ENCODE data around the gene ATP6V0C.

The ATP6V0C gene

GRCh38 chr16:2515180-2515851 is 1.6 kb downstream of the ATP6V0C start:
- no peak for DNase-seq (ENCODE audit: insufficient read length, low spot score)
- TF ChIP-seq CTCF (IDR thresholded peaks at IDR 0.05; ENCODE audit: insufficient read depth, missing control alignments) = no peak
- FAIRE-seq = no peak

GRCh38 chr16:2516391-2517240 is 2.9 kb downstream of the ATP6V0C start:
- no peak for TF ChIP-seq CTCF (IDR thresholded peaks at IDR 0.05; ENCODE audit: insufficient read depth, missing control alignments)
- DNase-seq (ENCODE audit: insufficient read length, low spot score) (no peak), FAIRE-seq (no peak)

- no peak for TF ChIP-seq CTCF (IDR thresholded peaks at IDR 0.05; ENCODE audit: insufficient read depth, missing control alignments)
- FAIRE-seq (no peak), DNase-seq (ENCODE audit: insufficient read length, low spot score) (no peak)
Observed at GRCh38 chr16:2517954-2518605, 4.3 kb downstream of the ATP6V0C start.

- FAIRE-seq = no peak
- no peak for TF ChIP-seq CTCF (IDR thresholded peaks at IDR 0.05; ENCODE audit: insufficient read depth, missing control alignments)
- no peak for DNase-seq (ENCODE audit: insufficient read length, low spot score)
Observed at GRCh38 chr16:2518823-2519710, 5.3 kb downstream of the ATP6V0C start.

GRCh38 chr16:2519711-2520080 is 5.9 kb downstream of the ATP6V0C start:
- FAIRE-seq (no peak), DNase-seq (ENCODE audit: insufficient read length, low spot score) (no peak)
- no peak for TF ChIP-seq CTCF (IDR thresholded peaks at IDR 0.05; ENCODE audit: insufficient read depth, missing control alignments)

GRCh38 chr16:2520097-2520783 is 6.5 kb downstream of the ATP6V0C start, which contains the start of gene AMDHD2:
Gene AMDHD2, plus strand, starts transcription at chr16:2520371. Its CDS starts 88 bp downstream, at chr16:2520459.
- DNase-seq (ENCODE audit: insufficient read length, low spot score) (peak; percentile 99), FAIRE-seq (no peak)
- no peak for TF ChIP-seq CTCF (IDR thresholded peaks at IDR 0.05; ENCODE audit: insufficient read depth, missing control alignments)
